Activated CD8-positive, alpha-beta memory T cell treated with anti-CD3 and anti-CD28 coated beads for 1 hour (primary cell): ENCODE data around the gene PTPN3.
"Not testable (repeated sequence)": the region's sequence is repeated elsewhere in the genome, so short reads cannot be mapped to it uniquely, and the experiment has no call there.

Experiments
- DNase-seq, 2 donors: peaks; one replicate each; pipeline ENCODE4 v3.0.0-alpha.2; 2020; ENCODE audit warnings: low read depth in 1 of 2; ENCODE audit errors: extremely low read depth in 1 of 2

PTPN3 gene

GRCh38 chr9:109403116-109403515, 95.0 kb downstream of the PTPN3 start:
- DNase-seq: no peak

GRCh38 chr9:109401990-109402318, 96.2 kb downstream of the PTPN3 start:
- DNase-seq: no peak

GRCh38 chr9:109401169-109401989, 96.7 kb downstream of the PTPN3 start:
- no peak for DNase-seq

GRCh38 chr9:109399258-109399767, 98.8 kb downstream of the PTPN3 start:
- no peak for DNase-seq

- DNase-seq: no peak
Observed at GRCh38 chr9:109391176-109391575, 106.9 kb downstream of the PTPN3 start.

GRCh38 chr9:109387856-109388255, 110.3 kb downstream of the PTPN3 start:
- DNase-seq: no peak

GRCh38 chr9:109387206-109387605, 110.9 kb downstream of the PTPN3 start:
- no peak for DNase-seq

- no peak for DNase-seq
Observed at GRCh38 chr9:109385499-109385898, 112.6 kb downstream of the PTPN3 start.

GRCh38 chr9:109383947-109384346, 114.2 kb downstream of the PTPN3 start:
- no peak for DNase-seq

GRCh38 chr9:109383356-109383755, 114.8 kb downstream of the PTPN3 start:
- DNase-seq: no peak

- no peak for DNase-seq
Observed at GRCh38 chr9:109382585-109382984, 115.5 kb downstream of the PTPN3 start.

GRCh38 chr9:109382182-109382581, 115.9 kb downstream of the PTPN3 start:
- no peak for DNase-seq

- DNase-seq: no peak
Observed at GRCh38 chr9:109381011-109381729, 116.9 kb downstream of the PTPN3 start.

- DNase-seq: no peak
Observed at GRCh38 chr9:109379513-109379912, 118.6 kb downstream of the PTPN3 start.

- DNase-seq: no peak
Observed at GRCh38 chr9:109378316-109378715, 119.8 kb downstream of the PTPN3 start.

- no peak for DNase-seq
Observed at GRCh38 chr9:109372246-109372645, 125.9 kb downstream of the PTPN3 start.

- DNase-seq: no peak
Observed at GRCh38 chr9:109371374-109371773, 126.7 kb downstream of the PTPN3 start.

- no peak for DNase-seq
Observed at GRCh38 chr9:109369285-109369684, 128.8 kb downstream of the PTPN3 start.

- no peak for DNase-seq
Observed at GRCh38 chr9:109360771-109361170, 137.3 kb downstream of the PTPN3 start.

- not testable (repeated sequence) for DNase-seq
Observed at GRCh38 chr9:109358968-109359603, 139.0 kb downstream of the PTPN3 start.

- no peak for DNase-seq
Observed at GRCh38 chr9:109355564-109356297, 142.4 kb downstream of the PTPN3 start.
